Hepatocyte (in vitro differentiated cells): ENCODE data around the gene VASP. TPM values are rescaled to one million over a fixed set of nuclear protein-coding genes. Genes with fewer than 3 reads are reported as not detected.

Source experiments
- DNase-seq: peaks from one replicate; pipeline ENCODE4 v3.0.0-alpha.2; 2016; ENCODE audit warnings: low spot score
- H2AFZ ChIP-seq: fragments of 200-600 bp; sonication (generic); 2 replicates; pipeline ENCODE4 v1.6.0; 2016; ENCODE audit warnings: antibody characterized with exemption, mild to moderate bottlenecking
- H3K27ac ChIP-seq: fragments of 200-600 bp; sonication (generic); 2 replicates; pipeline ENCODE4 v1.5.1; 2016; ENCODE audit warnings: mild to moderate bottlenecking
- H3K27me3 ChIP-seq: fragments of 200-600 bp; sonication (generic); 2 replicates; pipeline ENCODE4 v1.6.1; 2016
- H3K36me3 ChIP-seq: fragments of 200-600 bp; sonication (generic); replicated peaks from 2 replicates; pipeline ENCODE4 v1.5.1; 2016; ENCODE audit warnings: low read depth; ENCODE audit not compliant: insufficient read depth
- H3K4me1 ChIP-seq: fragments of 200-600 bp; sonication (generic); 2 replicates; pipeline ENCODE4 v1.5.1; 2016; ENCODE audit warnings: mild to moderate bottlenecking, moderate library complexity; ENCODE audit not compliant: insufficient read depth
- H3K4me2 ChIP-seq: fragments of 200-600 bp; sonication (generic); 2 replicates; pipeline ENCODE4 v1.6.0; 2016
- H3K4me3 ChIP-seq: fragments of 200-600 bp; sonication (generic); 2 replicates; pipeline ENCODE4 v1.5.1; 2016; ENCODE audit warnings: mild to moderate bottlenecking
- H3K79me2 ChIP-seq: fragments of 200-600 bp; sonication (generic); 2 replicates; pipeline ENCODE4 v1.6.0; 2017; ENCODE audit warnings: mild to moderate bottlenecking
- H3K9me2 ChIP-seq: fragments of 200-600 bp; sonication (generic); replicated peaks from 2 replicates; pipeline ENCODE4 v1.6.0; 2017; ENCODE audit warnings: mild to moderate bottlenecking; ENCODE audit not compliant: insufficient read depth
- H3K9me3 ChIP-seq: fragments of 200-600 bp; sonication (generic); 2 replicates; pipeline ENCODE4 v1.5.1; 2016; ENCODE audit warnings: low read depth, mild to moderate bottlenecking
- H4K20me1 ChIP-seq: fragments of 200-600 bp; sonication (generic); 2 replicates; pipeline ENCODE4 v1.6.0; 2016; ENCODE audit warnings: mild to moderate bottlenecking; ENCODE audit not compliant: insufficient read depth, poor library complexity, severe bottlenecking
- CTCF ChIP-seq: fragments of 200-600 bp; sonication (generic); IDR thresholded peaks from 2 replicates; pipeline ENCODE4 v1.5.1; 2016; ENCODE audit warnings: antibody characterized with exemption, mild to moderate bottlenecking; ENCODE audit not compliant: poor library complexity
- EZH2 ChIP-seq: fragments of 200-600 bp; sonication (generic); IDR thresholded peaks from 2 replicates; pipeline ENCODE4 v1.6.1; 2016; ENCODE audit warnings: antibody characterized with exemption, mild to moderate bottlenecking, borderline replicate concordance
- EZH2phosphoT487 ChIP-seq: fragments of 200-600 bp; sonication (generic); IDR thresholded peaks from one replicate; pipeline ENCODE4 v1.6.1; 2018; ENCODE audit warnings: antibody characterized with exemption, mild to moderate bottlenecking, low read depth, moderate library complexity; ENCODE audit not compliant: unreplicated experiment, severe bottlenecking
- WGBS: methylation state at CpG from one replicate; pipeline ENCODE4 v1.1.6; 2016; ENCODE audit warnings: low lambda C conversion rate; ENCODE audit errors: missing lambda C conversion rate; 5-methylcytosine and 5-hydroxymethylcytosine counted together
- polyA plus RNA-seq: library from polyadenylated mRNA; unstranded; fragments of >200 nt; fragmentation: Nextera tagmentation; extraction: Ambion mirVana; gene quantifications from 2 replicates; pipeline ENCODE4 v1.2.1, GENCODE V29; 2016
- total RNA-seq: library from RNA; depleted of rRNA; stranded (reverse); fragments of >200 nt; gene quantifications from 2 replicates; pipeline ENCODE4 v1.2.3, GENCODE V29; 2014

VASP gene
- total and polyA plus RNA-seq, 2 experiments from 2014 or later, result 68.9 to 86.0 TPM

DNA sequence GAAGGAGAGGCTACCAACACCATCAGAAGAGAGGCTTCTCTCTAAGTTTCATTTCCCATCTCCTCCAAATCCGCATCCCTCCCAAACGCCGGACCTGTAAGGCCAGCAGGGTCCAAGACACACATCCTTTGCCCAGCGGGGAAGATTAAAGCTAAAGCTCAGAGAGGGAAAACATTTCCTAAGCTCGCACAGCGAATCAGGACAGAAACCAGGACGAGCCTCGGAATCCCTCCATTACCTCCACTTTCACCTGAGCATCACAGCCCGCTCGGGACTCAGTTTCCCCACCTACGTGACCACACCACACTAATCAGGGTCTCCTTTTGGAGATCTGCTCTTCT, 40.2 kb upstream of the VASP start:
- Histone ChIP-seq H2AFZ (peak overlapping the region; percentile 99), H3K79me2 (no peaks in the 10 kb centered on the region), H3K4me2 (peak overlapping the region; percentile 96), H3K9me2 (no peaks in the 10 kb centered on the region), H3K27me3 (peaks cover 6% of the 10 kb centered on the region), H3K27ac (peak overlapping the region; percentile 54), H4K20me1 (no peaks in the 10 kb centered on the region), H3K4me3 (peak overlapping the region; percentile 90), H3K4me1 (peaks cover 7% of the 10 kb centered on the region), H3K36me3 (no peaks in the 10 kb centered on the region), H3K9me3 (no peaks in the 10 kb centered on the region)
- no peak for TF ChIP-seq CTCF
- TF ChIP-seq EZH2, result no peak
- no peak for TF ChIP-seq EZH2phosphoT487
- peak; percentile 26 for DNase-seq
- 2% methylated on average over 11 of the region's 11 CpGs for WGBS

DNA sequence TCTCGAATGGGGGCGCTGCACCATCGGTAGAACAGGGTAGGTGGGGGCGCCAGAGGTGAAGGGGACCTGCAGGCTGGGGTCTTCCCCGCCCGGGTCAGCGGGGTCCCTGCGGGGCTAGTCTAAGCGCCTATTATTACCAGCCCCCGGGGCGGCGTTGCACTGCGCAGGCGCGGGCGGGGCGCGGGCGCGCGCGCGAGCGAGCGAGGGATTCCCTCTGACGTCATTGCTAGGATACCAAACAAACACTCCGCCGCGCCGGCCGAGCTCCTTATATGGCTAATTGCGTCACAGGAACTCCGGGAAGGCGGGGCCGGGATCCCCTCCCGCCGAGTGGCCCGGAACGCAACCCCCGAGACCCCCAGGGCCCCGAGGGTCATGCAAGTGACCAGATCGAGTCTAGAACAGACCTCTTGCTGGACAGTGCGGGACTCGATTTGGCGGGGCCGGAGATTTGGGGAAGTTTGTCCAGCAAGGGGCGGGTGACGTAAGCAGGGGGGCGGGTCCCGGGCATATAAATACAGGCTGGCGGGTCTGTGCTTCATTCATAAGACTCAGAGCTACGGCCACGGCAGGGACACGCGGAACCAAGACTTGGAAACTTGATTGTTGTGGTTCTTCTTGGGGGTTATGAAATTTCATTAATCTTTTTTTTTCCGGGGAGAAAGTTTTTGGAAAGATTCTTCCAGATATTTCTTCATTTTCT, 39.7 kb upstream of the VASP start, which contains the start of gene FOSB:
FOSB (plus strand) TSS at position 541 of the 703 bp plus-strand sequence. CDS start 591 bp downstream, outside the sequence.
- DNase-seq, result peak; percentile 99
- TF ChIP-seq CTCF, result peak; percentile 31
- TF ChIP-seq EZH2, result no peak
- no peak for TF ChIP-seq EZH2phosphoT487
- no peaks in the 10 kb centered on the region for H3K36me3 ChIP-seq
- WGBS, result under 1% methylated on average over 52 of the region's 56 CpGs
- peak within 1 kb of the TSS; percentile 90 for H3K4me3 ChIP-seq
- no peaks in the 10 kb centered on the region for H3K79me2 ChIP-seq
- no peaks in the 10 kb centered on the region for H3K9me3 ChIP-seq
- H3K27me3 ChIP-seq, result peaks cover 11% of the 10 kb centered on the region
- peak within 1 kb of the TSS; percentile 96 for H3K4me2 ChIP-seq
- peak within 1 kb of the TSS; percentile 91 for H3K27ac ChIP-seq
- peaks cover 7% of the 10 kb centered on the region for H3K4me1 ChIP-seq
- H2AFZ ChIP-seq, result peak within 1 kb of the TSS; percentile 99
- no peaks in the 10 kb centered on the region for H4K20me1 ChIP-seq
- no peaks in the 10 kb centered on the region for H3K9me2 ChIP-seq

GRCh38 chr19:45468159-45468651, 39.1 kb upstream of the VASP start:
- WGBS, result 3% methylated on average over 31 of the region's 31 CpGs

More at GRCh38 chr19:45468159-45468651, 39.1 kb upstream of the VASP start:
- Histone ChIP-seq H4K20me1 (no peaks in the 10 kb centered on the region), H3K4me3 (peak overlapping the region; percentile 90), H3K36me3 (no peaks in the 10 kb centered on the region), H3K4me2 (peak overlapping the region; percentile 96), H3K9me3 (no peaks in the 10 kb centered on the region), H3K27me3 (peaks cover 16% of the 10 kb centered on the region), H2AFZ (no peak overlapping the region), H3K27ac (peak overlapping the region; percentile 91), H3K79me2 (no peaks in the 10 kb centered on the region), H3K4me1 (peaks cover 7% of the 10 kb centered on the region), H3K9me2 (no peaks in the 10 kb centered on the region)
- no peak for TF ChIP-seq EZH2phosphoT487
- TF ChIP-seq EZH2, result no peak
- no peak for TF ChIP-seq CTCF
- DNase-seq, result peak; percentile 57
